Panc1 (cell line): ENCODE data around the gene POLE. TPM values are rescaled to one million over a fixed set of nuclear protein-coding genes. Genes with fewer than 3 reads are reported as not detected.

ENCODE experiments used
- ATAC-seq: fragments of 200-7000 bp; cut with Tn5 transposase; 2 replicates; pipeline ENCODE4 v1.9.1; 2020; ENCODE audit warnings: mild to moderate bottlenecking, moderate library complexity
- BruUV-seq: library from RNA; stranded (reverse); fragments of 400-500 nt; replicated peaks from 2 replicates; lab custom pipeline; 2021; lab: Mats Ljungman, UMichigan
- CTCF ChIA-PET: fragments of 300-600 bp; sonication (Branson Sonifier 250); formaldehyde crosslinking; loops from one replicate; lab custom pipeline; 2022; ENCODE audit warnings: antibody characterized with exemption; lab: Charles Lee
- POLR2A ChIA-PET: fragments of 300-600 bp; sonication (Branson Sonifier 250); formaldehyde crosslinking; loops from one replicate; lab custom pipeline; 2022; ENCODE audit warnings: antibody characterized with exemption; lab: Charles Lee
- DNase-seq: peaks from one replicate; pipeline ENCODE4 v3.0.0-alpha.2; 2010; ENCODE audit warnings: low read depth, low spot score
- H3K27ac ChIP-seq: 2 replicates; pipeline ENCODE4 v1.5.1; 2011; ENCODE audit warnings: mild to moderate bottlenecking, low read length, inconsistent platforms
- H3K27me3 ChIP-seq: fragments of 200-500 bp; sonication (Bioruptor generic); 2 replicates; pipeline ENCODE4 v1.6.0; 2014; ENCODE audit warnings: low read length, inconsistent platforms; ENCODE audit not compliant: control insufficient read depth, insufficient read depth
- H3K36me3 ChIP-seq: fragments of 200-500 bp; sonication (Bioruptor generic); 2 replicates; pipeline ENCODE4 v1.5.1; 2014; ENCODE audit warnings: inconsistent platforms, mild to moderate bottlenecking, low read length, moderate library complexity; ENCODE audit not compliant: control insufficient read depth, insufficient read depth
- H3K4me1 ChIP-seq: 2 replicates; pipeline ENCODE4 v1.5.1; 2011; ENCODE audit warnings: inconsistent platforms, mild to moderate bottlenecking, low read length, moderate library complexity; ENCODE audit not compliant: control insufficient read depth, insufficient read depth
- H3K4me3 ChIP-seq, 2 experiments: 2 replicates each; pipeline ENCODE4 v1.5.1; 2011 to 2012; ENCODE audit warnings: low read depth in 2 of 2, low read length in 2 of 2, mild to moderate bottlenecking in 2 of 2, inconsistent platforms in 1 of 2, moderate library complexity in 1 of 2
- H3K9me3 ChIP-seq: fragments of 200-500 bp; sonication (Bioruptor generic); 2 replicates; pipeline ENCODE4 v1.5.1; 2014; ENCODE audit warnings: low read depth, mild to moderate bottlenecking, inconsistent platforms, low read length, moderate library complexity; ENCODE audit not compliant: control insufficient read depth, insufficient read depth
- CTCF ChIP-seq: fragments of 450-650 bp; IDR thresholded peaks from 2 replicates; pipeline ENCODE4 v1.5.1; 2017; ENCODE audit warnings: mild to moderate bottlenecking
- POLR2AphosphoS5 ChIP-seq: IDR thresholded peaks from 2 replicates; pipeline ENCODE4 v1.6.1; 2012; ENCODE audit warnings: mild to moderate bottlenecking, low read depth, low read length, moderate library complexity
- SIN3A ChIP-seq: IDR thresholded peaks from 2 replicates; pipeline ENCODE4 v1.6.1; 2012; ENCODE audit warnings: low read depth, mild to moderate bottlenecking, low read length, moderate library complexity, borderline replicate concordance; ENCODE audit not compliant: insufficient read depth
- TCF7L2 ChIP-seq: IDR thresholded peaks from 2 replicates; pipeline ENCODE4 v1.6.1; 2011; ENCODE audit warnings: mild to moderate bottlenecking, low read depth, low read length, inconsistent platforms
- in situ Hi-C: cut with HindIII; loops from 2 replicates; pipeline ENCODE4 v1.10.0; 2016; ENCODE audit warnings: low sequenced_read_pairs, low pct_unique_long_range_greater_than_20kb
- intact Hi-C: fragments of 100-400 bp; cut with micrococcal nuclease; formaldehyde crosslinking; loops from one replicate; pipeline ENCODE4 v1.10.0; 2022; ENCODE audit not compliant: unreplicated experiment
- total RNA-seq: library from RNA; stranded (reverse); gene quantifications from one replicate; pipeline ENCODE4 v1.2.1, GENCODE V29; 2021; ENCODE audit not compliant: unreplicated experiment
- TF ChIP-seq, protein P1 (sequence below), 2 experiments: IDR thresholded peaks; 2 replicates each; pipeline ENCODE4 v1.6.1; 2011 to 2012; ENCODE audit warnings: low read depth in 2 of 2, control low read depth in 1 of 2, low read length in 1 of 2, mild to moderate bottlenecking in 1 of 2, moderate library complexity in 1 of 2; ENCODE audit not compliant: insufficient read depth in 1 of 2

Gene POLE
- total RNA-seq, 1 experiment from 2014 or later, result 112 TPM

GRCh38 chr12:132593071-132593470, 94.1 kb downstream of the POLE start:
- Histone ChIP-seq H3K27me3 (no peaks in the 10 kb centered on the region), H3K9me3 (no peaks in the 10 kb centered on the region), H3K4me3 (no peak overlapping the region), H3K36me3 (no peaks in the 10 kb centered on the region), H3K4me1 (peaks cover 7% of the 10 kb centered on the region), H3K27ac (no peak overlapping the region)
- TF ChIP-seq SIN3A (no peak), TCF7L2 (no peak), CTCF (no peak), POLR2AphosphoS5 (no peak)
- TF ChIP-seq, protein P1, sequence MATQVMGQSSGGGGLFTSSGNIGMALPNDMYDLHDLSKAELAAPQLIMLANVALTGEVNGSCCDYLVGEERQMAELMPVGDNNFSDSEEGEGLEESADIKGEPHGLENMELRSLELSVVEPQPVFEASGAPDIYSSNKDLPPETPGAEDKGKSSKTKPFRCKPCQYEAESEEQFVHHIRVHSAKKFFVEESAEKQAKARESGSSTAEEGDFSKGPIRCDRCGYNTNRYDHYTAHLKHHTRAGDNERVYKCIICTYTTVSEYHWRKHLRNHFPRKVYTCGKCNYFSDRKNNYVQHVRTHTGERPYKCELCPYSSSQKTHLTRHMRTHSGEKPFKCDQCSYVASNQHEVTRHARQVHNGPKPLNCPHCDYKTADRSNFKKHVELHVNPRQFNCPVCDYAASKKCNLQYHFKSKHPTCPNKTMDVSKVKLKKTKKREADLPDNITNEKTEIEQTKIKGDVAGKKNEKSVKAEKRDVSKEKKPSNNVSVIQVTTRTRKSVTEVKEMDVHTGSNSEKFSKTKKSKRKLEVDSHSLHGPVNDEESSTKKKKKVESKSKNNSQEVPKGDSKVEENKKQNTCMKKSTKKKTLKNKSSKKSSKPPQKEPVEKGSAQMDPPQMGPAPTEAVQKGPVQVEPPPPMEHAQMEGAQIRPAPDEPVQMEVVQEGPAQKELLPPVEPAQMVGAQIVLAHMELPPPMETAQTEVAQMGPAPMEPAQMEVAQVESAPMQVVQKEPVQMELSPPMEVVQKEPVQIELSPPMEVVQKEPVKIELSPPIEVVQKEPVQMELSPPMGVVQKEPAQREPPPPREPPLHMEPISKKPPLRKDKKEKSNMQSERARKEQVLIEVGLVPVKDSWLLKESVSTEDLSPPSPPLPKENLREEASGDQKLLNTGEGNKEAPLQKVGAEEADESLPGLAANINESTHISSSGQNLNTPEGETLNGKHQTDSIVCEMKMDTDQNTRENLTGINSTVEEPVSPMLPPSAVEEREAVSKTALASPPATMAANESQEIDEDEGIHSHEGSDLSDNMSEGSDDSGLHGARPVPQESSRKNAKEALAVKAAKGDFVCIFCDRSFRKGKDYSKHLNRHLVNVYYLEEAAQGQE (IDR thresholded peaks at IDR 0.05; ENCODE audit: insufficient read depth in 1 of 2, low read depth in 2 of 2, low read length in 1 of 2), result no peak
- ChIA-PET POLR2A (no interaction called here), CTCF (no interaction called here)
- BruUV-seq, result no TSS peak
- ATAC-seq (no peak), DNase-seq (no peak)
- intact Hi-C loops (no loop called here), in situ Hi-C loops (no loop called here)

DNA sequence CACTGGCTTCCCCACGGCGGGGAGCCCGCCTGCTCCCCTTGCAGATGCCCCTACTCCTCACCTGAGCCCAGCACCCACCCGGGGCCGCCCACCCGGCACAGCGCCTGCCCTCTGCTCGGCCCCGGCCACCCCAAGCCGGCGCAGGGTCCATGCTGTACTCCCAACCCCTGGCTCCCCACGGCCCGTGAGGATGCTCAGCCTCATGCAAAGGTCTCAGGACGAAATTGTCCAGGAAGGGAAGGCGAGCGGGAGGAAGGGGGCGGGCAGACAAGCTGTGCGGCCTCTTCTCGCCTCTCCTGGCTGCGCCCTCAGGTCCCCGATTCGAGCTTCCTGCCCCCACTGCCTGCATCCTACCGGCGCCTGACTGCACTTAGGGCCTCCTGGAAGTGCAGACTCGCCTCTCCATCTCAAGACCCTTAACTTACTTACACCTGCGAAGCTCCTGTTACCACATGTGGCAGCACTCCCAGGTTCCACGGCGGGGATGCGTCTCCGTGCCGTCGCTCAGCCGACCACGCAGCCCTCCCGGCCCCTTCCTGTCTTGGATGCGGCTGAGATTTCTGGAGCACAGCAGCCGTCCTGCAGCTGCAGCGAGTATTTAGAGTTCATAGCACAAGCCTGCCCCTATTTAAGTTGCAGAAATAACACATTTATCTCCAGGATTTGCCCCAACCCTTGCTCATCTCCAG, 94.7 kb downstream of the POLE start:
- peaks cover 7% of the 10 kb centered on the region for H3K4me1 ChIP-seq
- no TSS peak for BruUV-seq
- ATAC-seq (no peak), DNase-seq (no peak)
- in situ Hi-C loops, result no loop called here
- H3K4me3 ChIP-seq, result no peak overlapping the region
- H3K27ac ChIP-seq, result no peak overlapping the region
- no peaks in the 10 kb centered on the region for H3K9me3 ChIP-seq
- CTCF ChIA-PET, result no interaction called here
- POLR2A ChIA-PET, result no interaction called here
- TF ChIP-seq SIN3A, result no peak
- TF ChIP-seq, protein P1 (IDR thresholded peaks at IDR 0.05; ENCODE audit: insufficient read depth in 1 of 2, low read depth in 2 of 2, low read length in 1 of 2), result no peak
- TF ChIP-seq POLR2AphosphoS5, result no peak
- TF ChIP-seq TCF7L2, result no peak
- no peak for TF ChIP-seq CTCF
- H3K36me3 ChIP-seq, result no peaks in the 10 kb centered on the region
- H3K27me3 ChIP-seq, result no peaks in the 10 kb centered on the region
- intact Hi-C loops, result no loop called here
